K562 (cell line): Measurements from ENCODE around the gene SLC2A9. TPM values are rescaled to one million over a fixed set of nuclear protein-coding genes. Genes with fewer than 3 reads are reported as not detected.

Experiments used
- ATAC-seq: fragments of 200-7000 bp; cut with Tn5 transposase; 3 replicates; pipeline ENCODE4 v1.9.1; 2020; ENCODE audit warnings: moderate library complexity
- BruUV-seq: library from RNA; stranded (reverse); fragments of 400-500 nt; replicated peaks from 2 replicates; lab custom pipeline; 2021; lab: Mats Ljungman, UMichigan
- CTCF ChIA-PET: fragments of 300-600 bp; formaldehyde crosslinking; extraction: SDS; loops from one replicate; lab custom pipeline; 2021; ENCODE audit warnings: low intra/inter-chr PET ratio; lab: Yijun Ruan, JAX
- POLR2A ChIA-PET: fragments of 300-600, 350-650 bp; sonication (Branson Sonifier 250); formaldehyde crosslinking; extraction: SDS; loops from one replicate; lab custom pipeline; 2021; ENCODE audit warnings: antibody characterized with exemption, inconsistent platforms; lab: Yijun Ruan, JAX
- DNase-seq, 4 experiments: peaks; one replicate each; pipeline versions ENCODE4 v3.0.0 to v3.0.0-alpha.2; 2011 to 2018; ENCODE audit warnings: low spot score in 3 of 4, mixed read lengths in 3 of 4; ENCODE audit errors: extremely low read depth in 1 of 4
- FAIRE-seq: peaks from 2 replicates; lab custom pipeline; 2011; peaks lifted over from hg19 to GRCh38; lab: Jason Lieb, UNC
- H2AFZ ChIP-seq: 2 replicates; pipeline ENCODE4 v1.6.0; 2011; ENCODE audit warnings: low read depth, low read length, control low read depth, inconsistent platforms
- H3K27ac ChIP-seq: fragments of 200-600 bp; 3 replicates; pipeline ENCODE4 v1.8.0; 2011; ENCODE audit warnings: low read depth, mild to moderate bottlenecking, control low read depth, inconsistent platforms, low read length, moderate library complexity, mixed read lengths; ENCODE audit errors: extremely low read depth
- H3K27me3 ChIP-seq, 2 experiments: fragments of 300-600 bp in 1 of 2; 2 replicates in 1 of 2; 3 replicates in 1 of 2; pipeline versions ENCODE4 v1.6.0 to v1.8.0; 2011; ENCODE audit warnings: inconsistent platforms in 2 of 2, low read length in 2 of 2, mild to moderate bottlenecking in 1 of 2, mixed read lengths in 1 of 2, moderate library complexity in 1 of 2; ENCODE audit not compliant: control insufficient read depth in 2 of 2, insufficient read depth in 2 of 2
- H3K36me3 ChIP-seq: fragments of 300-600 bp; 3 replicates; pipeline ENCODE4 v1.8.0; 2011; ENCODE audit warnings: mild to moderate bottlenecking, low read length, inconsistent platforms; ENCODE audit not compliant: control insufficient read depth, insufficient read depth
- H3K4me1 ChIP-seq, 2 experiments: fragments of 200-600 bp in 1 of 2; replicated peaks in 1 of 2; 2 replicates in 1 of 2; 3 replicates in 1 of 2; pipeline versions ENCODE4 v1.5.1 to v1.8.0; 2011; ENCODE audit warnings: inconsistent platforms in 2 of 2, low read length in 2 of 2, mild to moderate bottlenecking in 1 of 2, mixed read lengths in 1 of 2, moderate library complexity in 1 of 2; ENCODE audit not compliant: control insufficient read depth in 2 of 2, insufficient read depth in 2 of 2
- H3K4me2 ChIP-seq: 2 replicates; pipeline ENCODE4 v1.6.1; 2011; ENCODE audit warnings: low read length, control low read depth, inconsistent platforms, mixed read lengths; ENCODE audit not compliant: insufficient read depth
- H3K4me3 ChIP-seq: fragments of 200-600 bp; sonication (generic), shearing (Covaris generic); 2 replicates; pipeline ENCODE4 v1.5.1; 2016; ENCODE audit warnings: control low read depth, inconsistent platforms
- H3K79me2 ChIP-seq: fragments of 200-600 bp; 3 replicates; pipeline ENCODE4 v1.8.0; 2011; ENCODE audit warnings: low read length, inconsistent platforms; ENCODE audit not compliant: control insufficient read depth, insufficient read depth
- H3K9ac ChIP-seq, 2 experiments: 2 replicates each; pipeline versions ENCODE4 v1.6.0 to v1.6.1; 2011; ENCODE audit warnings: low read depth in 2 of 2, low read length in 2 of 2, control low read depth in 1 of 2, inconsistent platforms in 1 of 2, mild to moderate bottlenecking in 1 of 2, mixed read lengths in 1 of 2; ENCODE audit not compliant: insufficient read depth in 1 of 2
- H3K9me1 ChIP-seq: one replicate; pipeline ENCODE4 v1.6.0; 2011; ENCODE audit warnings: inconsistent platforms, mild to moderate bottlenecking, low read length, moderate library complexity; ENCODE audit not compliant: control insufficient read depth, insufficient read depth
- H3K9me3 ChIP-seq: replicated peaks from 2 replicates; pipeline ENCODE4 v1.5.1; 2011; ENCODE audit warnings: low read depth, low read length, inconsistent platforms; ENCODE audit not compliant: control insufficient read depth, insufficient read depth
- H4K20me1 ChIP-seq: replicated peaks from 2 replicates; pipeline ENCODE4 v1.6.1; 2011; ENCODE audit warnings: low read length, inconsistent platforms, mixed read lengths; ENCODE audit not compliant: control insufficient read depth, insufficient read depth
- ATF3 ChIP-seq, 2 experiments: fragments of 450-650 bp in 1 of 2; sonication (generic) in 1 of 2; formaldehyde crosslinking in 1 of 2; IDR thresholded peaks in 1 of 2; conservative IDR thresholded peaks in 1 of 2; 2 replicates each; pipeline versions ENCODE4 v1.6.1 to v1.8.1; 2016 to 2023; ENCODE audit warnings: mild to moderate bottlenecking in 2 of 2, moderate library complexity in 2 of 2, inconsistent platforms in 1 of 2, missing genetic modification reagents in 1 of 2
- BACH1 ChIP-seq: fragments of 200-800 bp; sonication (Bioruptor generic); IDR thresholded peaks from 2 replicates; pipeline ENCODE4 v1.6.1; 2016; ENCODE audit warnings: missing genetic modification characterization, missing compliant biosample characterization
- BCL6 ChIP-seq: fragments of 250-450 bp; sonication (Bioruptor Pico); IDR thresholded peaks from 2 replicates; pipeline ENCODE4 v1.4.0; 2020
- C11orf30 ChIP-seq: fragments of 450-650 bp; IDR thresholded peaks from 2 replicates; pipeline ENCODE4 v1.6.1; 2016; ENCODE audit warnings: low read depth, mild to moderate bottlenecking
- ELF2 ChIP-seq: fragments of 250-450 bp; sonication (Bioruptor Pico); IDR thresholded peaks from 2 replicates; pipeline ENCODE4 v1.5.0; 2021; ENCODE audit warnings: mild to moderate bottlenecking
- ETS1 ChIP-seq: conservative IDR thresholded peaks from 2 replicates; pipeline ENCODE4 v1.6.1; 2011; ENCODE audit warnings: low read depth, mild to moderate bottlenecking, low read length; ENCODE audit not compliant: control insufficient read depth
- FOS ChIP-seq: IDR thresholded peaks from 3 replicates; pipeline ENCODE4 v1.6.1; 2011; ENCODE audit not compliant: insufficient read length; ENCODE audit errors: extremely low read depth
- SIN3B ChIP-seq: fragments of 450-650 bp; IDR thresholded peaks from 2 replicates; pipeline ENCODE4 v1.6.1; 2017; ENCODE audit warnings: low read depth, mild to moderate bottlenecking, moderate library complexity
- SP2 ChIP-seq: IDR thresholded peaks from 2 replicates; pipeline ENCODE4 v1.6.1; 2011; ENCODE audit warnings: mild to moderate bottlenecking, low read depth, low read length, moderate library complexity; ENCODE audit not compliant: poor library complexity, severe bottlenecking; ENCODE audit errors: extremely low read depth
- STAT5B ChIP-seq: fragments of 250-450 bp; sonication (Bioruptor Pico); IDR thresholded peaks from 2 replicates; pipeline ENCODE4 v1.8.0; 2021; ENCODE audit warnings: mild to moderate bottlenecking, inconsistent platforms
- ZC3H8 ChIP-seq: fragments of 450-650 bp; IDR thresholded peaks from 2 replicates; pipeline ENCODE4 v1.6.1; 2017
- ZNF124 ChIP-seq: sonication (generic); formaldehyde crosslinking; IDR thresholded peaks from 2 replicates; pipeline ENCODE4 v1.8.1; 2022; ENCODE audit warnings: missing genetic modification reagents
- ZNF143 ChIP-seq: sonication (generic); formaldehyde crosslinking; IDR thresholded peaks from 2 replicates; pipeline ENCODE4 v1.9.0; 2022; ENCODE audit warnings: mild to moderate bottlenecking, missing genetic modification reagents
- ZNF282 ChIP-seq: sonication (generic); formaldehyde crosslinking; IDR thresholded peaks from 2 replicates; pipeline ENCODE4 v1.8.1; 2023; ENCODE audit warnings: missing genetic modification reagents
- ZNF655 ChIP-seq: fragments of 250-450 bp; sonication (Bioruptor Pico); IDR thresholded peaks from 2 replicates; pipeline ENCODE4 v1.5.0; 2021
- WGBS: fragments of 100-300 bp; shearing (Covaris generic); methylation state at CpG from one replicate; pipeline ENCODE4 v1.1.6; 2016; ENCODE audit warnings: low coverage, mixed read lengths; ENCODE audit not compliant: insufficient coverage; ENCODE audit errors: missing lambda C conversion rate; 5-methylcytosine and 5-hydroxymethylcytosine counted together
- in situ Hi-C: fragments of 300-500 bp; cut with MboI; formaldehyde crosslinking; loops from 4 replicates; pipeline ENCODE4 v1.15.0; 2018; ENCODE audit warnings: inconsistent platforms, mixed read lengths
- intact Hi-C: fragments of 100-400 bp; cut with micrococcal nuclease; formaldehyde crosslinking; loops from 2 replicates; pipeline ENCODE4 v1.14.2; 2022
- polyA plus RNA-seq, 8 experiments: library from polyadenylated mRNA; depleted of rRNA in 4 of 8; stranded (reverse) in 5 of 8; unstranded in 3 of 8; fragments of >200 nt; fragmentation: Nextera tagmentation in 2 of 8; fragmentation: Illumina TruSeq in 1 of 8; extraction: Ambion mirVana in 2 of 8; extraction: Trizol in 1 of 8; gene quantifications; 2 replicates each; pipeline versions ENCODE4 v1.2.1 to v1.2.3, GENCODE V29; 2011 to 2014; ENCODE audit warnings: inconsistent platforms in 1 of 8, missing spikeins in 1 of 8
- total RNA-seq, 7 experiments: library from RNA; depleted of rRNA in 6 of 7; stranded (reverse); fragments of >200 nt in 6 of 7; fragmentation: Illumina TruSeq in 2 of 7; extraction: Trizol in 2 of 7; gene quantifications; 2 replicates each; pipeline versions ENCODE4 v1.2.1 to v1.2.3, GENCODE V29; 2011 to 2021; ENCODE audit warnings: low replicate concordance in 1 of 7

Gene SLC2A9
- total and polyA plus RNA-seq, 9 of the 15 experiments (the other 6 are each of a cell fraction or from before 2014, with no cell fraction given), result 0.15 to 1.9 (median 0.76) TPM

- TF ChIP-seq ATF3 (IDR thresholded peaks at IDR 0.05) (no peak), ATF3 (CRISPR knock-in tag; conservative IDR thresholded peaks at IDR 0.05) (no peak), ZNF655 (no peak), BACH1 (tag) (no peak), SIN3B (no peak), SP2 (no peak), STAT5B (CRISPR knock-in tag) (no peak)
These were observed 145.8 kb downstream of the SLC2A9 start (continued) for GRCh38 chr4:9875516-9875915.

- FAIRE-seq, result no peak
- TF ChIP-seq BCL6 (CRISPR knock-in tag) (no peak), ELF2 (CRISPR knock-in tag) (no peak), ZC3H8 (no peak), FOS (no peak), ETS1 (no peak), C11orf30 (no peak), ZNF124 (CRISPR knock-in tag) (no peak), ZNF143 (CRISPR knock-in tag) (no peak), ZNF282 (CRISPR knock-in tag) (no peak)
- no peak for ATAC-seq
- H4K20me1 ChIP-seq, result no peaks in the 10 kb centered on the region
- no peaks in the 10 kb centered on the region for H3K9me1 ChIP-seq
- no peak overlapping the region for H3K27ac ChIP-seq
- H2AFZ ChIP-seq, result no peak overlapping the region
- H3K9ac ChIP-seq, result no peak overlapping the region
- BruUV-seq, result no TSS peak
- peaks cover 0 to under 1% of the 10 kb centered on the region in 2 experiments; a peak in 1 of 5 replicates for H3K27me3 ChIP-seq
- no peaks in the 10 kb centered on the region for H3K79me2 ChIP-seq
- H3K4me2 ChIP-seq, result no peak overlapping the region
- H3K4me1 ChIP-seq, result no peaks in the 10 kb centered on the region
- no peak overlapping the region for H3K4me3 ChIP-seq
- CTCF ChIA-PET, result no interaction called here
- H3K9me3 ChIP-seq, result no peaks in the 10 kb centered on the region
- intact Hi-C loops, result no loop called here
- in situ Hi-C loops, result no loop called here
- 3% methylated on average over 5 of the region's 5 CpGs for WGBS
- DNase-seq, result no peak
- no peaks in the 10 kb centered on the region for H3K36me3 ChIP-seq
- POLR2A ChIA-PET, result no interaction called here
These were observed 146.9 kb downstream of the SLC2A9 start for GRCh38 chr4:9874385-9874784.
